Pancreas (tissue), 10 donors: ENCODE data around the gene LMBR1. TPM values are rescaled to one million over a fixed set of nuclear protein-coding genes. Genes with fewer than 3 reads are reported as not detected.

Experiments used
- ATAC-seq, 4 donors: fragments of 200-7000 bp; cut with Tn5 transposase; one replicate each; pipeline versions ENCODE4 v1.8.0 to v1.9.1; 2020; ENCODE audit warnings: mild to moderate bottlenecking in 4 of 4, moderate library complexity in 4 of 4
- DNase-seq, 6 donors: peaks; one replicate each; pipeline ENCODE4 v3.0.0-alpha.2; 2020
- FAIRE-seq: peaks from 2 replicates; lab custom pipeline; 2012; peaks lifted over from hg19 to GRCh38; lab: Jason Lieb, UNC
- H3K27ac ChIP-seq, 4 donors: fragments of 200-600 bp; sonication (generic); 1 replicate in 3 of 4; 2 replicates in 1 of 4; pipeline versions ENCODE4 v1.5.0 to v1.8.0; 2020
- H3K27me3 ChIP-seq, 4 donors: fragments of 200-600 bp; one replicate each; pipeline ENCODE4 v1.8.0; 2021
- H3K36me3 ChIP-seq, 3 donors: fragments of 200-600 bp; sonication (generic) in 1 of 3; one replicate each; pipeline versions ENCODE4 v1.5.0 to v1.8.0; 2020 to 2021
- H3K4me1 ChIP-seq, 3 donors: fragments of 200-600 bp; one replicate each; pipeline ENCODE4 v1.8.0; 2021
- H3K4me3 ChIP-seq, 4 donors: fragments of 200-600 bp; sonication (generic) in 2 of 4; one replicate each; pipeline versions ENCODE4 v1.5.0 to v1.8.0; 2020 to 2021
- H3K9me3 ChIP-seq, 4 donors: fragments of 200-600 bp; one replicate each; pipeline ENCODE4 v1.8.0; 2021
- whole genome bisulfite sequencing, 2 donors: extraction: QIAGEN DNeasy Blood & Tissue Kit; methylation state at CpG; one replicate each; pipeline ENCODE4 v1.1.7; 2013; 5-methylcytosine and 5-hydroxymethylcytosine counted together
- intact Hi-C, 3 donors: fragments of 100-400 bp; cut with DNase I; formaldehyde crosslinking; loops; one replicate each; pipeline versions ENCODE4 v1.11.1 to v1.14.2; 2022
- polyA plus RNA-seq, 2 donors: library from polyadenylated mRNA; stranded (reverse); fragments of 200-250 nt; gene quantifications; one replicate each; pipeline ENCODE4 v1.2.3, GENCODE V29; 2013
- total RNA-seq, 6 donors: library from RNA; stranded (reverse); fragmentation: NEBNext Ultra II Directional in 4 of 6; extraction: Animal tissue kit (Norgen Biotek cat#: 25700) in 4 of 6; gene quantifications; one replicate each; pipeline versions ENCODE4 v1.2.1 to v1.2.4, GENCODE V29; 2021 to 2023
- TF ChIP-seq, protein P1 (sequence below), 4 donors: fragments of 200-600 bp; sonication (generic) in 3 of 4; IDR thresholded peaks; one replicate each; pipeline versions ENCODE4 v1.5.0 to v1.8.0; 2021; ENCODE audit warnings: antibody characterized with exemption in 4 of 4
- donor health status: healthy with polysubstance abuse.
- donor health status: DM: no; HTN: no; CAD: no; lungs with moderate emphysema.
- donor health status: DM: no; HTN: no; CAD: no.
- donor health status: control.
- donor health status: control.
- donor health status: Bipolar disorder and iron deficiency.
- donor health status: DM: yes; HTN: yes; CAD: no.
- donor health status: DM: no; HTN: no; CAD: no.
- donor health status: DM: no; HTN: no; CAD: no.
- donor health status: DM: yes; HTN: yes; CAD: no.

The LMBR1 gene
- total and polyA plus RNA-seq, 8 donors: 6.7 to 40.4 (median 24.7) TPM

DNA sequence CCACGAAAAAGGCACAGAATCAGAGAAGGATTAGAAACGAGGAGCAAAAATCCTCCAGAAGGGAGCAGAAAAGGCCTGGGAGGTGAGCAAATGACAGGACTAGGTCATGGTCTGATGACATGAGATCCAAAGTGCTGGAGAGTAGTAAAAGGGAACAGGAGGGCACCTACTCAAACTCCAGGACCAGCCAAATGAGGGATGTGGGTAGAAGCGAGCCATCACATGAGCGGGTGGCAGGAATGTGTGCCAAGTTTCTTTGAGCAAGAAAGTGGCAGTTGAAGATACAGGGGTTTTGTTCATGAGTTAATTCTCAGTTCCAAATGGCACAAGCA is 139.8 kb downstream of the LMBR1 start:
- intact Hi-C loops: no loop called here
- Histone ChIP-seq H3K4me1 (peaks cover 0 to 2% (median 0%) of the 10 kb centered on the region in 3 donors), H3K9me3 (no peaks in the 10 kb centered on the region), H3K27me3 (no peaks in the 10 kb centered on the region), H3K4me3 (no peak overlapping the region), H3K27ac (no peak overlapping the region), H3K36me3 (no peaks in the 10 kb centered on the region)
- WGBS, 2 donors: 86 to 90% methylated on average over 4 of the region's 4 CpGs
- TF ChIP-seq, protein P1, sequence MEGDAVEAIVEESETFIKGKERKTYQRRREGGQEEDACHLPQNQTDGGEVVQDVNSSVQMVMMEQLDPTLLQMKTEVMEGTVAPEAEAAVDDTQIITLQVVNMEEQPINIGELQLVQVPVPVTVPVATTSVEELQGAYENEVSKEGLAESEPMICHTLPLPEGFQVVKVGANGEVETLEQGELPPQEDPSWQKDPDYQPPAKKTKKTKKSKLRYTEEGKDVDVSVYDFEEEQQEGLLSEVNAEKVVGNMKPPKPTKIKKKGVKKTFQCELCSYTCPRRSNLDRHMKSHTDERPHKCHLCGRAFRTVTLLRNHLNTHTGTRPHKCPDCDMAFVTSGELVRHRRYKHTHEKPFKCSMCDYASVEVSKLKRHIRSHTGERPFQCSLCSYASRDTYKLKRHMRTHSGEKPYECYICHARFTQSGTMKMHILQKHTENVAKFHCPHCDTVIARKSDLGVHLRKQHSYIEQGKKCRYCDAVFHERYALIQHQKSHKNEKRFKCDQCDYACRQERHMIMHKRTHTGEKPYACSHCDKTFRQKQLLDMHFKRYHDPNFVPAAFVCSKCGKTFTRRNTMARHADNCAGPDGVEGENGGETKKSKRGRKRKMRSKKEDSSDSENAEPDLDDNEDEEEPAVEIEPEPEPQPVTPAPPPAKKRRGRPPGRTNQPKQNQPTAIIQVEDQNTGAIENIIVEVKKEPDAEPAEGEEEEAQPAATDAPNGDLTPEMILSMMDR (IDR thresholded peaks at IDR 0.05): no peak
- FAIRE-seq (no peak), ATAC-seq (no peak), DNase-seq (no peak)

DNA sequence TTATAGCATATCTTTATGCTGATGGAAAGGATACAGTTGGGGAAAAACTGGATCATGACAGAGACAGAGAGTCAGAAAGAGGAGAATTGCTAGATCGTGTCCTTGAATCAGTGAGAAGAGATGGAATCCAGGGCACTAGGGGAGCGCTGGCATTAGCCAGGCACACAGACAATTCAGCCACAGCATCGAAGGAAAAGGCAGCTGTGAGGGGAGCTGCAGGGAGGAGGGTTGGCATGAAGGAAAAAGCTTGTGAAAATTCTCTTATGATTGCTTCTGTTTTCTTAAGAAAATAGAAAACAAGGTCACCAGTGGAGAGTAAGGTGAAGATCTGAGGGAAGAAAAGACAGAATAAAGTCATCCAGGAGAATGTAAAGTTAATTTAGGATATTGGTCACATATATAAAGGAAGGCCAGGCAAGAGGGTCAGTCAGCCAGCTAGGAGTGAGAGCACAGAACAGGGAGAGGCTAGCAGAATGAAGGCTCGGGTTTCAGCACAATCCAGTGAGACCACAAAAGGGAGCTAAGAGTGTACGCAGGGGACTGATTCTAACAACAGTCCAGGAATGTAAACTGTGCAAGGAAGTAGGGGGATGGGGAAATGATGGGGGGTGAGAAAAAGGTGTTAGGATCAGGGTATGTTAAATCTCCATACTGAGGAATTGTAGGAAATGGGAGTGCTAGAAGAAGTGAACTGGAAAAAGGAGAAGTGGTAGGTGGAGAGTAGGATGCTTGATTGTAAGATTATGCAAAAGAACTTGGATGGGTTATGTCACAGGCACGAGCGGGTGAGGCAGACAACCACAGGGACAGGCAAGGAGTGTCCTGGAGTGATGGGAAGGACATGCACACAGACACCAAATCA is 140.4 kb downstream of the LMBR1 start:
- DNase-seq (no peak), ATAC-seq (no peak), FAIRE-seq (no peak)
- intact Hi-C loops: no loop called here
- H3K27me3 ChIP-seq: no peaks in the 10 kb centered on the region
- TF ChIP-seq, protein P1 (IDR thresholded peaks at IDR 0.05): no peak
- H3K4me3 ChIP-seq: no peak overlapping the region
- no peaks in the 10 kb centered on the region for H3K9me3 ChIP-seq
- H3K4me1 ChIP-seq: peaks cover 0 to 8% (median 5%) of the 10 kb centered on the region in 3 donors
- no peaks in the 10 kb centered on the region for H3K36me3 ChIP-seq
- H3K27ac ChIP-seq: no peak overlapping the region
- 90 to 91% methylated on average over 7 of the region's 7 CpGs for WGBS, 2 donors

DNA sequence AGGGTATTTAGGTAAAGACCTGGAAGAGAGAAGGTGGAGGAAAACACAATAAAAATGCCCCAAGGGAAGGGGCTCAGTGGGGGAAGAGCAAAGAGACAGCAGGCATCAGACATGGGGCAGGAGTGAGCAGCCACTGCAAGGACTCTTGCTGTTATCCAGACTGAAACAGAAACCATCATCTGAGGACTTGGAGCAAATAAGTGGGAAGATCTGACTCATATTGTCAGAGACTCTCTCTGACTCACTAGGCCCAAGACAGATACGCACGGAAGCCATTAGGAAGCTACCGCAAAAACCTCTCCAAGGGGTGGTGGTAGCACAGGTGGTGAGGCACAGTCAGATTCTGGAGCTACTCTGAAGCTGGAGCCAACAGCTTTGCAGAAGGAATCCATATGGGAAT is 141.7 kb downstream of the LMBR1 start:
- no peaks in the 10 kb centered on the region for H3K27me3 ChIP-seq
- ATAC-seq (peak in 1 of 4 donors; percentile 41), FAIRE-seq (no peak), DNase-seq (no peak)
- H3K27ac ChIP-seq: no peak overlapping the region
- H3K9me3 ChIP-seq: no peaks in the 10 kb centered on the region
- intact Hi-C loops: no loop called here
- TF ChIP-seq, protein P1 (IDR thresholded peaks at IDR 0.05): no peak
- 96 to 99% methylated on average over 3 of the region's 3 CpGs for WGBS, 2 donors
- no peak overlapping the region for H3K4me3 ChIP-seq
- no peaks in the 10 kb centered on the region for H3K36me3 ChIP-seq
- H3K4me1 ChIP-seq: peaks cover 0 to 10% (median 8%) of the 10 kb centered on the region in 3 donors

DNA sequence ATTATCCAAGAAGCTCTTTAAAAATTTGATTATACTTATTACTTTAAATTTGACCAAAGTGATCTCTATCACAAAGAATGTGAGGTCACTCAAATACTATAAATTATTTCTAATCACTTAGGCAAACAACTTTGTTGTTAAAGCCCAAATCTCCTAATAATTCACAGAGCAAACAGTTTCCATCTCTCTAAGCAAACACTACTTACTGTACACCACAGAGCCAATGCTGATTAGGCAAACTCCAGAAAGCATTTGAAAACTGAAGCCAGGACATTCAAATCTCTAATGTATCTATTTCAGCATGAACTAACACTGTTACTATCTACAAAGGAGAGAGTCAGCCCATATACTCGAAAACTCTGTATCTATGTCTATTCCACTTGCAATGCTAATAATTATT is 145.3 kb downstream of the LMBR1 start:
- H3K27ac ChIP-seq: no peak overlapping the region
- H3K27me3 ChIP-seq: no peaks in the 10 kb centered on the region
- no peaks in the 10 kb centered on the region for H3K36me3 ChIP-seq
- intact Hi-C loops: no loop called here
- TF ChIP-seq, protein P1 (IDR thresholded peaks at IDR 0.05): no peak
- FAIRE-seq (no peak), ATAC-seq (peak in 2 of 4 donors; percentile 37 to 39), DNase-seq (no peak)
- 25 to 33% methylated on average over 1 of the region's 1 CpG for WGBS, 2 donors
- H3K4me3 ChIP-seq: no peak overlapping the region
- H3K4me1 ChIP-seq: peaks cover 0 to 10% (median 8%) of the 10 kb centered on the region in 3 donors
- H3K9me3 ChIP-seq: no peaks in the 10 kb centered on the region

DNA sequence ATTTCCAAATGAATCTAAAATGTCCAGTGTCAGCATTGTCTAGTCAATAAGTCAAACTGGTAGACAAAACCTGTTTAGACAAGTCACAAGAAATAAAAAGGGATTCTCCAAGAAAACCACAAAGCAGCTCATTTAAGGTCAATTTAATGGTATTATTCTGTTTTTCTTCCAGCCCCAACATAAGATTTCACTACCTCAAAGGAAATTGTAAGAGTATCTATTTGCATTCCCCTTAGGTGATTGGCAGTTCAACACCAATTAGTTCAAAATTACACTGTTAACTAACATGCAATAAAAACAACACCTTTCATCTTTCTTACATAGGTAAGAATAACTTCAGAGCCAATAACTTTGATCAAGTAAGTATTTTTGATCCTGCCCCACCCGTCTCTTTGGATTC is 146.1 kb downstream of the LMBR1 start:
- Histone ChIP-seq H3K4me1 (peaks cover 0 to 10% (median 8%) of the 10 kb centered on the region in 3 donors), H3K27ac (no peak overlapping the region), H3K36me3 (no peaks in the 10 kb centered on the region), H3K27me3 (no peaks in the 10 kb centered on the region), H3K4me3 (no peak overlapping the region), H3K9me3 (no peaks in the 10 kb centered on the region)
- ATAC-seq: no peak
- DNase-seq: no peak
- FAIRE-seq: no peak
- TF ChIP-seq, protein P1 (IDR thresholded peaks at IDR 0.05): no peak
- 88 to 96% methylated on average over 1 of the region's 1 CpG for WGBS, 2 donors
- intact Hi-C loops: no loop called here
